ENCODE measurements around the gene RNU1-3.
"Not testable (repeated sequence)": the region's sequence is repeated elsewhere in the genome, so short reads cannot be mapped to it uniquely, and the experiment has no call there.

RNU1-3 gene

GRCh38 chr1:16651560-16651959 lies 15.2 kb downstream of the RNU1-3 start:
- DNase-seq: not testable (repeated sequence)

DNA sequence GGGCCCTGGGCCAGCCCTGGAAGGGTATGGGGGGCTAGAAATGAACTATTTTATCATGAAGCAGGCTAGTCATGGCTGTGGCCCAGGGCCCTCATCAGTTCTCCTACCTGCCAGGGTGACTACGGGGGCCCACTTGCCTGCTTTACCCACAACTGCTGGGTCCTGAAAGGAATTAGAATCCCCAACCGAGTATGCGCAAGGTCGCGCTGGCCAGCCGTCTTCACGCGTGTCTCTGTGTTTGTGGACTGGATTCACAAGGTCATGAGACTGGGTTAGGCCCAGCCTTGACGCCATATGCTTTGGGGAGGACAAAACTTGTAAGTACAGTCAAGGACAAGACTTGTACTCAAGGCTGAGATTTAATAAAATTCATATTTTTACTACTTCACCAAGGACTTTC lies 16.8 kb downstream of the RNU1-3 start:
- DNase-seq: not testable (repeated sequence)

- not testable (repeated sequence) for DNase-seq
Observed at GRCh38 chr1:16649390-16649789, 17.4 kb downstream of the RNU1-3 start.

DNA sequence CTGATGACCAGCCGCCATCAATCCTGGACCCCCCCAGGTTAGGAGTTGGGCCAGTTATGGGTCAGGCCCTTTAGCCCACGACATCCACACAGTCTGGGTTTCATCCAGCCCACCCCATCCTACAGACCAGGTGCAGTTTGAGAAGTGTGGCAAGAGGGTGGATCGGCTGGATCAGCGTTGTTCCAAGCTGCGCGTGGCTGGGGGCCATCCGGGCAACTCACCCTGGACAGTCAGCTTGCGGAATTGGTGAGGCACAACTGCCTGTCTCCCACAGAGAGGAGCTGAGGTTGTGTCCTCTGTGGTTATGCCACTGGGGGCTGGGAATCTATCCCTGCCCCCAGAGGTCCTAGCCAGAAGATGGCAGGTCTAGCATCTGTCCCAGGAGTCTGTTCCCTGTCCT lies 18.0 kb downstream of the RNU1-3 start:
- not testable (repeated sequence) for DNase-seq

- not testable (repeated sequence) for DNase-seq
Observed at GRCh38 chr1:16648250-16648649, 18.5 kb downstream of the RNU1-3 start.

DNA sequence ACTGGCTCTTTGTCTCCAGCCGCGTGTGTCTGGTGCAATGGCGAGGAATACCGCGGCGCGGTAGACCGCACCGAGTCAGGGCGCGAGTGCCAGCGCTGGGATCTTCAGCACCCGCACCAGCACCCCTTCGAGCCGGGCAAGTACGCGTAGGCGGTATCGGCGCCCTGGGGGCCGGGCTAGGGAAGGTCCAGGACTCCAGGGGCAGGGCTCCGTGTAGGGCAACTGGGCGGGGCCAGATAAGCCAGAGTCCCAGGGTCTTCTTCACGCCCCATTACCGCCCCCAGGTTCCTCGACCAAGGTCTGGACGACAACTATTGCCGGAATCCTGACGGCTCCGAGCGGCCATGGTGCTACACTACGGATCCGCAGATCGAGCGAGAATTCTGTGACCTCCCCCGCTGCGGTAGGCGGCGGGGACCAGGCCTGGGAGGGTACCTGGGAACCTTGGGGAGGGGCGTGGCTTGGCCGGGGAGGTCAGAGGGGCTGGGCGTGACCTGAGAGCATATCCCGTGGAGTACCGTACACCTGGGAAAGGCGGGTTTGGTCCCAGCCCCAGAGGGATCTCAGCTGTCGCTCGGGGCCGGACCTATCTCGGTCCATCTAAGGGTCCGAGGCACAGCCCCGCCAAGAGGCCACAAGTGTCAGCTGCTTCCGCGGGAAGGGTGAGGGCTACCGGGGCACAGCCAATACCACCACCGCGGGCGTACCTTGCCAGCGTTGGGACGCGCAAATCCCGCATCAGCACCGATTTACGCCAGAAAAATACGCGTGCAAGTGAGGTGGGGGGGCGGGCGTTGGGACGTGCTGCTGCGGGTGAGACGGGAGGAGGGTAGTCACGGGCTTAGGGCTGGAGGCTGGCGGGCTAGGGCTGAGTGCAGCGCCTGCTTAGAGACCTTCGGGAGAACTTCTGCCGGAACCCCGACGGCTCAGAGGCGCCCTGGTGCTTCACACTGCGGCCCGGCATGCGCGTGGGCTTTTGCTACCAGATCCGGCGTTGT lies 19.3 kb downstream of the RNU1-3 start:
- not testable (repeated sequence) for DNase-seq

GRCh38 chr1:16646716-16647115 lies 20.0 kb downstream of the RNU1-3 start:
- DNase-seq: not testable (repeated sequence)

GRCh38 chr1:16646061-16646664 lies 20.6 kb downstream of the RNU1-3 start:
- DNase-seq: not testable (repeated sequence)

GRCh38 chr1:16645271-16646060 lies 21.3 kb downstream of the RNU1-3 start:
- not testable (repeated sequence) for DNase-seq

DNA sequence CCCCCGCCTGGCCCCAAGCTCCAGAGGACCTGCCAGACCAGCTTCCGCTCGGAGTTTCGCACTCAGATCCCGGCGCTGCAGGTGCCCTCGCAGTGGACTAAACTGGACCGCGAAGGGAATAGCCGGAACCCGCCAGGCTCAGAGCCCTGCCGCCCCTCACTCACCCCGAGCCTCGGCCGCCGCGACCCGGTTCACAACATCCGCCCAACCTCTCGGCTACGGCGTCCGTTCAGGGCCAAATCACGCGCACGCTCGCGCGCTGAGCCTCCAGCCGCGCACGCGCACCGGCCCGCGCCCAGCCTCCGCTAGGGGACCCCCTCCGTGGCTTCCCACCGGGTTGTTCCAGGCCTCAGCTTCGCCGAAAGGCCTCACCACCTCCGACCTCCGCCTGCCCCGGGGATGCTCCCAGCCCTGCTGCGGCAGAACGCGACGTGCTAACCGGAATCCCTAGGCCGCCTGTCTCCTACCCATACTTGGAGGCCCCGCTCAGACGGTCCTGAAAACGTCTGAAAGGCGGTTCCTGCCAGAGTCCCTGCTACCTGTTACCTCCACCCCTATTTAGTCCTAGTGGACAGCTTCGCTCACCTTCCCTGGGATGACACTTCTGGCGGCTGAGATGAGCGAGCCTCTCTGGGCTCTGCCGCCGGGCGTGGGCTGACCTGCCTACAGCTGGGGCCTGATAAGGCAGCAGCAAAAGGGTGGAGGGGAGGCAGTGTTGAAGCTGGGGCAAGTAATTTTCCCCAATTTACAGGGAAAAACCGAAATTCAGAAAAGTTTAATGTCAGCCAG lies 22.1 kb downstream of the RNU1-3 start:
- DNase-seq: peak; percentile 100

- no peak for DNase-seq
Observed at GRCh38 chr1:16644193-16644481, 22.6 kb downstream of the RNU1-3 start.

- not testable (repeated sequence) for DNase-seq
Observed at GRCh38 chr1:16643476-16644192, 23.1 kb downstream of the RNU1-3 start.

DNA sequence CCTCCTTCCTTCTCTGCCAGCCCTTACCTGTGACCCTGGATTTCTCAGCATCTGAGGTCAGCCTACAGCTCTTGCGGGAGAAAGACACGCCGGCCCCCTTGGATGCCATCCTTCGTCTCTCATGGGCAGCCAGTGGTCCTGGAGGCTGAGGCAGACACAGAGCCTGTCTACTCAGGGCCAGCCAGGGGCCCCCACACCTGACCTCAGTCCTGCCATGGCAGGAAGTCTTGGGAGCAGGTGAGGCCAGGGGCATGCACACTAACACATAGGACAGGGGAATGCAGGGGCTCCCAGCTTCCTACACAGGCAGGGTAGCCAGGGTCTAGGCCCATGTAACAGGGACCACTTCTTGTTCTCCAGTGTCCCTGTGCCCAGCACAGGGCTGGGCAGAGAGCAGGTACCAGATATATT lies 23.7 kb downstream of the RNU1-3 start:
- DNase-seq: not testable (repeated sequence)

GRCh38 chr1:16642025-16642966 lies 24.5 kb downstream of the RNU1-3 start:
- DNase-seq: not testable (repeated sequence)

GRCh38 chr1:16641159-16641975 lies 25.4 kb downstream of the RNU1-3 start:
- not testable (repeated sequence) for DNase-seq

- DNase-seq: not testable (repeated sequence)
Observed at GRCh38 chr1:16639091-16640031, 27.4 kb downstream of the RNU1-3 start.

- DNase-seq: not testable (repeated sequence)
Observed at GRCh38 chr1:16637941-16638778, 28.6 kb downstream of the RNU1-3 start.
